SK-N-SH (cell line): Measurements from ENCODE around the gene UBAC2. TPM values are rescaled to one million over a fixed set of nuclear protein-coding genes. Genes with fewer than 3 reads are reported as not detected.
"Not testable (repeated sequence)": the region's sequence is repeated elsewhere in the genome, so short reads cannot be mapped to it uniquely, and the experiment has no call there.

Source experiments
- CTCF ChIA-PET: fragments of 300-600, 350-600 bp; formaldehyde crosslinking; extraction: SDS; loops from one replicate; lab custom pipeline; 2021; lab: Yijun Ruan, JAX
- POLR2A ChIA-PET: fragments of 350-600 bp; sonication (Branson Sonifier 250); formaldehyde crosslinking; extraction: SDS; loops from one replicate; lab custom pipeline; 2020; ENCODE audit warnings: antibody characterized with exemption, inconsistent platforms; lab: Yijun Ruan, JAX
- DNase-seq: peaks from one replicate; pipeline ENCODE4 v3.0.0; 2012
- H2AFZ ChIP-seq: fragments of 200-600 bp; sonication (generic); 2 replicates; pipeline ENCODE4 v1.8.1; 2016; ENCODE audit warnings: antibody characterized with exemption, mild to moderate bottlenecking, low read depth
- H3F3A ChIP-seq: fragments of 200-600 bp; sonication (generic); replicated peaks from 2 replicates; pipeline ENCODE3; 2016; ENCODE audit warnings: antibody characterized with exemption, mild to moderate bottlenecking; ENCODE audit not compliant: insufficient read depth
- H3K27ac ChIP-seq, 2 experiments: fragments of 200-500 bp in 1 of 2; fragments of 200-600 bp in 1 of 2; sonication (Bioruptor generic) in 1 of 2; sonication (generic), shearing (Covaris generic) in 1 of 2; 2 replicates each; pipeline versions ENCODE4 v1.5.1 to v1.6.1; 2014 to 2016; ENCODE audit warnings: low read depth in 2 of 2, inconsistent platforms in 1 of 2, low read length in 1 of 2, mild to moderate bottlenecking in 1 of 2, mixed read lengths in 1 of 2
- H3K27me3 ChIP-seq: fragments of 200-600 bp; sonication (generic), shearing (Covaris generic); 2 replicates; pipeline ENCODE4 v1.6.1; 2016; ENCODE audit warnings: mixed run types; ENCODE audit not compliant: insufficient read depth
- H3K36me3 ChIP-seq, 2 experiments: fragments of 200-500 bp in 1 of 2; fragments of 200-600 bp in 1 of 2; sonication (Bioruptor generic) in 1 of 2; sonication (generic) in 1 of 2; replicated peaks in 1 of 2; 2 replicates each; pipeline versions ENCODE3 to v1.5.1; 2014 to 2016; ENCODE audit warnings: low read length in 1 of 2, mild to moderate bottlenecking in 1 of 2; ENCODE audit not compliant: insufficient read depth in 2 of 2, control insufficient read depth in 1 of 2
- H3K4me1 ChIP-seq, 2 experiments: fragments of 200-500 bp in 1 of 2; fragments of 200-600 bp in 1 of 2; sonication (Bioruptor generic) in 1 of 2; sonication (generic), shearing (Covaris generic) in 1 of 2; 2 replicates each; pipeline versions ENCODE4 v1.5.1 to v1.6.1; 2014 to 2016; ENCODE audit warnings: low read depth in 1 of 2, low read length in 1 of 2, mixed run types in 1 of 2; ENCODE audit not compliant: insufficient read depth in 2 of 2, control insufficient read depth in 1 of 2
- H3K4me2 ChIP-seq: fragments of 200-600 bp; sonication (generic), shearing (Covaris generic); 2 replicates; pipeline ENCODE4 v1.6.1; 2017; ENCODE audit warnings: mixed run types
- H3K4me3 ChIP-seq, 2 experiments: fragments of 200-500 bp in 1 of 2; fragments of 200-600 bp in 1 of 2; sonication (Bioruptor generic) in 1 of 2; sonication (generic), shearing (Covaris generic) in 1 of 2; 2 replicates each; pipeline versions ENCODE4 v1.5.1 to v1.8.1; 2014 to 2016; ENCODE audit warnings: low read depth in 2 of 2, inconsistent platforms in 1 of 2, low read length in 1 of 2, mild to moderate bottlenecking in 1 of 2, mixed read lengths in 1 of 2, moderate library complexity in 1 of 2
- H3K79me2 ChIP-seq: fragments of 200-600 bp; sonication (generic); 2 replicates; pipeline ENCODE4 v1.8.1; 2017; ENCODE audit warnings: mild to moderate bottlenecking; ENCODE audit not compliant: insufficient read depth
- H3K9ac ChIP-seq: fragments of 200-600 bp; sonication (generic); 2 replicates; pipeline ENCODE4 v1.6.1; 2017; ENCODE audit warnings: mixed run types
- H3K9me2 ChIP-seq: fragments of 200-600 bp; sonication (generic); 2 replicates; pipeline ENCODE4 v1.6.1; 2017; ENCODE audit warnings: mixed run types
- H3K9me3 ChIP-seq: fragments of 200-600 bp; sonication (generic); 2 replicates; pipeline ENCODE4 v1.6.1; 2017; ENCODE audit warnings: mixed run types, mild to moderate bottlenecking, moderate library complexity
- H4K20me1 ChIP-seq: fragments of 200-600 bp; sonication (generic); 2 replicates; pipeline ENCODE4 v1.6.1; 2017; ENCODE audit warnings: mild to moderate bottlenecking, mixed run types; ENCODE audit not compliant: insufficient read depth
- IRF3 ChIP-seq: fragments of 150-350 bp; IDR thresholded peaks from 2 replicates; pipeline ENCODE4 v1.6.1; 2016; ENCODE audit warnings: mild to moderate bottlenecking, low read depth, low read length
- MEF2A ChIP-seq: IDR thresholded peaks from 2 replicates; pipeline ENCODE4 v1.4.0; 2012; ENCODE audit warnings: low read depth, borderline replicate concordance
- NFIC ChIP-seq: IDR thresholded peaks from 2 replicates; pipeline ENCODE4 v1.4.0; 2012; ENCODE audit warnings: borderline replicate concordance
- RFX5 ChIP-seq: IDR thresholded peaks from 2 replicates; pipeline ENCODE4 v1.6.1; 2012; ENCODE audit warnings: mild to moderate bottlenecking, improper control_type of control experiment, low read length
- SIN3A ChIP-seq: IDR thresholded peaks from 2 replicates; pipeline ENCODE4 v1.6.1; 2012; ENCODE audit warnings: low read depth, mild to moderate bottlenecking, low read length, moderate library complexity, borderline replicate concordance
- TAF1 ChIP-seq: IDR thresholded peaks from 2 replicates; pipeline ENCODE4 v1.6.1; 2012; ENCODE audit warnings: low read depth, mild to moderate bottlenecking, low read length, moderate library complexity, borderline replicate concordance
- USF2 ChIP-seq: fragments of 150-350 bp; IDR thresholded peaks from 2 replicates; pipeline ENCODE4 v1.6.1; 2017; ENCODE audit warnings: antibody characterized with exemption, low read length, low read depth, borderline replicate concordance
- WGBS: methylation state at CpG from one replicate; pipeline ENCODE4 v1.1.6; 2017; ENCODE audit warnings: low lambda C conversion rate; 5-methylcytosine and 5-hydroxymethylcytosine counted together
- polyA plus RNA-seq, 3 experiments: library from polyadenylated mRNA; depleted of rRNA; stranded (reverse); fragments of >200 nt; gene quantifications; 2 replicates each; pipeline ENCODE4 v1.2.3, GENCODE V29; 2012

The UBAC2 gene
- polyA plus RNA-seq, 1 of the 3 experiments (the other 2 are of a cell fraction) = 79.0 TPM

- TF ChIP-seq USF2 (no peak), RFX5 (no peak), SIN3A (no peak)
Observed at GRCh38 chr13:99407906-99408702, 207.4 kb downstream of the UBAC2 start (continued).

- CTCF ChIA-PET = interaction anchor here (0.8 kb wide), 1 partner anchor 28 kb away, joined by 5 read pairs; no protein-coding TSS in a partner anchor
- Histone ChIP-seq H2AFZ (no peak overlapping the region), H3K27ac (no peak overlapping the region), H3K4me3 (no peak overlapping the region), H3K4me1 (no peaks in the 10 kb centered on the region; a peak in 1 of 4 replicates), H3K9me2 (no peaks in the 10 kb centered on the region), H3K27me3 (no peaks in the 10 kb centered on the region; the same call in 1 of the 2 replicates), H4K20me1 (no peaks in the 10 kb centered on the region), H3K36me3 (no peaks in the 10 kb centered on the region), H3F3A (no peaks in the 10 kb centered on the region), H3K4me2 (no peak overlapping the region), H3K9ac (no peak overlapping the region), H3K79me2 (no peaks in the 10 kb centered on the region), H3K9me3 (no peaks in the 10 kb centered on the region)
- 91% methylated on average over 10 of the region's 10 CpGs for WGBS
- TF ChIP-seq IRF3 (no peak), MEF2A (no peak), NFIC (no peak), TAF1 (no peak)
- no peak for DNase-seq
- POLR2A ChIA-PET = no interaction called here
Observed at GRCh38 chr13:99408703-99409000, 208.0 kb downstream of the UBAC2 start.

- H3K4me3 ChIP-seq, H4K20me1 ChIP-seq, H3K9ac ChIP-seq, DNase-seq, POLR2A ChIA-PET, H3K79me2 ChIP-seq, H3K36me3 ChIP-seq, H3K9me3 ChIP-seq, H3K9me2 ChIP-seq, H2AFZ ChIP-seq, H3F3A ChIP-seq, H3K27me3 ChIP-seq, H3K4me1 ChIP-seq, H3K27ac ChIP-seq, H3K4me2 ChIP-seq: not testable (repeated sequence)
- CTCF ChIA-PET = interaction anchor here (0.7 to 1.5 kb wide), 4 partner anchors 27 to 336 kb away, joined by 3 to 5 read pairs (median 4); no protein-coding TSS in a partner anchor
- 65% methylated on average over 9 of the region's 11 CpGs for WGBS
Observed at GRCh38 chr13:99409461-99410083, 208.9 kb downstream of the UBAC2 start.

GRCh38 chr13:99410646-99411475 lies 210.2 kb downstream of the UBAC2 start:
- CTCF ChIA-PET = interaction anchor here (1.3 to 3.2 kb wide), 3 partner anchors 26 to 142 kb away, joined by 3 to 21 read pairs (median 5); no protein-coding TSS in a partner anchor
- H3K4me2 ChIP-seq, H3K27ac ChIP-seq, H3K36me3 ChIP-seq, H3K4me3 ChIP-seq, H3K9me3 ChIP-seq, H3K9ac ChIP-seq, H3K4me1 ChIP-seq, H3K9me2 ChIP-seq, DNase-seq, H3K79me2 ChIP-seq, H2AFZ ChIP-seq, H3K27me3 ChIP-seq, POLR2A ChIA-PET, H4K20me1 ChIP-seq, H3F3A ChIP-seq: not testable (repeated sequence)
- WGBS = 70% methylated on average over 13 of the region's 13 CpGs
